HG02763 (cell line): Measurements from ENCODE around the gene C18orf63.

ENCODE experiments used
- ATAC-seq: cut with Tn5 transposase; IDR thresholded peaks from one replicate; pipeline ENCODE4 v1.9.1; 2021; ENCODE audit warnings: mild to moderate bottlenecking, moderate library complexity; ENCODE audit not compliant: unreplicated experiment

C18orf63 gene

DNA sequence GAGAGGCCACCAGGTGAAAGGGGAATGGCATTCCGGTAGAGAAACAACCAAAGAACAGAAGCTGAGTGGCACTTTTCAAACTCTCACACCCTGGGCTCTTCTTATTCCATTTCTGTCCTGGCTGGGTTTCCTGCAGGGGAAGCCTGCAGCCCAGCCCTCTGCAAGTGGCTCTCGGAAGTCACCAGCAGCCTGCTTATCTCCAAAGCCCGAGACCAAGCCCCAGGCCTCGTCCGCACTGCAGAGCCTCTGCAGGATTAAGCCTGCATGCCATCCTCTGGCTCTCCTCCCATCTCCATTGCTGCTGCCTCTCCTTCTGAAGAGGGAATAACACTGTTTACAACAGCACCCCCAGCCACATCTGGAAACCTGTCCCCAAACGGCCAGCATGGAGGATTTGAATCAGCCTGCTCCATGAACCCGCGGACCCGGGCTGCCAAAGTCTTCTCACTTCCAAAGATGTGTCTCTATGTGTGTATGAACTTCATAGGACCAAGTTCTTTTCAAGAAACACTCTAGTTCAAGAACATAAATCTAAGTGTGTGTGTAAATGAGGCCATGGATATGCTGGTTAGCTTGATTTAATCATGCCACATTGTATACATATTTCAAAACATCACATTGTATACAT, 87.3 kb downstream of the C18orf63 start:
- no peak for ATAC-seq

DNA sequence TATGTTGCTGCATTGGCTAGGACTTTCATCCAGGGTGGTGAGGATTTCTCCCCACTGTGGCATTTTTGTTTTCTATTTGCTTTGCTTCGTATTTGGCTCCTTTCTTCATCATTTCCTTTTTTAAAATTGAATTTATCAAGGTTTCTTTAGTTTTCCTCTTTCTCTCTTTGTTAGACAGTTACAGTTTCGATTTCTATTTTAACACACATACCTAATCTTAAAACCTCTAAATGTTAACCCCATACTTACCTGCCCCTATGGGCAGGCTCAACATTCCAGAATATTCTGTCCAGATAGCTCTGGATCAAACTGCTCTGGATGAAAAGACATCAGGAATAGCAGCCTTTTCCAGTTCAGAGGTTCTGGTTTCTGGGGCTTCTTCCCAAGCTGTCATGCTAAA, 92.2 kb downstream of the C18orf63 start:
- ATAC-seq, result no peak
